Measurements from ENCODE around the gene PSORS1C2. TPM values are rescaled to one million over a fixed set of nuclear protein-coding genes. Genes with fewer than 3 reads are reported as not detected.

Gene PSORS1C2
- total RNA-seq, 4 donors from 2014 or later: not detected

DNA sequence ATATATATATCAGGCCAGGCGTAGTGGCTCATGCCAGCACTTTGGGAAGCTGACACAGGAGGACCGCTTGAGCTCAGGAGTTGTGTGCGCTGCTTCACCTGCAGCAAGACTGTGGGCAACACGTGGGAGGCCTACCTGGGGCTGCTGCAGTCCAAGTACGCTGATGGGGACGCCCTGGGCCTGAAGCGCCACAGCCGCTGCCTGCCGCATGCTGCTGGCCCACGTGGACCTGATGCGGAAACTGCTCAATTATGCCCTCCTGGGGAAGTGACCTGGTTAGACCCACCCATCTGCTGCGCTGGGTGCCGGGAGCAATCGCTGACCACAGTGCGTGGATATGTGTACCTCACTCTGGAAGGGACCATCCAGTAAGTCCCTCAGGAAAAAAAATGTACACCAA is 1.8 kb upstream of the PSORS1C2 start:
- TF ChIP-seq, protein P1, sequence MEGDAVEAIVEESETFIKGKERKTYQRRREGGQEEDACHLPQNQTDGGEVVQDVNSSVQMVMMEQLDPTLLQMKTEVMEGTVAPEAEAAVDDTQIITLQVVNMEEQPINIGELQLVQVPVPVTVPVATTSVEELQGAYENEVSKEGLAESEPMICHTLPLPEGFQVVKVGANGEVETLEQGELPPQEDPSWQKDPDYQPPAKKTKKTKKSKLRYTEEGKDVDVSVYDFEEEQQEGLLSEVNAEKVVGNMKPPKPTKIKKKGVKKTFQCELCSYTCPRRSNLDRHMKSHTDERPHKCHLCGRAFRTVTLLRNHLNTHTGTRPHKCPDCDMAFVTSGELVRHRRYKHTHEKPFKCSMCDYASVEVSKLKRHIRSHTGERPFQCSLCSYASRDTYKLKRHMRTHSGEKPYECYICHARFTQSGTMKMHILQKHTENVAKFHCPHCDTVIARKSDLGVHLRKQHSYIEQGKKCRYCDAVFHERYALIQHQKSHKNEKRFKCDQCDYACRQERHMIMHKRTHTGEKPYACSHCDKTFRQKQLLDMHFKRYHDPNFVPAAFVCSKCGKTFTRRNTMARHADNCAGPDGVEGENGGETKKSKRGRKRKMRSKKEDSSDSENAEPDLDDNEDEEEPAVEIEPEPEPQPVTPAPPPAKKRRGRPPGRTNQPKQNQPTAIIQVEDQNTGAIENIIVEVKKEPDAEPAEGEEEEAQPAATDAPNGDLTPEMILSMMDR (IDR thresholded peaks at IDR 0.05): no peak
- no peak for TF ChIP-seq POLR2A (IDR thresholded peaks at IDR 0.05)
- DNase-seq: no peak
- Histone ChIP-seq H3K4me1 (peaks cover 0 to 4% of the 10 kb centered on the region in 2 donors), H3K27ac (no peak overlapping the region), H3K4me3 (no peak overlapping the region), H3K36me3 (no peaks in the 10 kb centered on the region), H3K27me3 (no peaks in the 10 kb centered on the region), H3K9me3 (no peaks in the 10 kb centered on the region)
- intact Hi-C loops (cut with DNase I; ENCODE audit: low total_unique reads): loop anchor here (5.0 kb wide), 1 partner anchor 52 kb away; no protein-coding TSS in a partner anchor

DNA sequence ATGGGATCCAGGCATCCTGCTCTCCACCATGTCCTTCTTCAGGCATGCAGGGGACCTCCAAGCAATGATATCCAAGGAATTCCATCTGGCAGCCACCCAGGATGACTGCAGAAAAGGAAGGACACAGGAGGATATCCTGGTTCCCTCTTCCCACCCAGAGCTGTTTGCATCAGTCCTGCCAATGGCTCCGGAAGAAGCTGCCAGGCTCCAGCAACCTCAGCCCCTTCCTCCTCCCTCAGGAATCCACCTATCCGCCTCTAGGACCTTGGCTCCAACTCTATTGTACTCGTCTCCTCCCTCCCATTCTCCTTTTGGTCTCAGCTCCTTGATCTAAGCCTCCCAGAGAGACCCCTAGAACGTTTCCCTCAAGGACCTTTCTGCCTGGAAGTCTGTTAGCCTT is 733 bp upstream of the PSORS1C2 start:
- H3K9me3 ChIP-seq: no peaks in the 10 kb centered on the region
- H3K4me3 ChIP-seq: no peak overlapping the region
- intact Hi-C loops (cut with DNase I; ENCODE audit: low total_unique reads): loop anchor here (5.0 kb wide), 1 partner anchor 228 kb away; no protein-coding TSS in a partner anchor

DNA sequence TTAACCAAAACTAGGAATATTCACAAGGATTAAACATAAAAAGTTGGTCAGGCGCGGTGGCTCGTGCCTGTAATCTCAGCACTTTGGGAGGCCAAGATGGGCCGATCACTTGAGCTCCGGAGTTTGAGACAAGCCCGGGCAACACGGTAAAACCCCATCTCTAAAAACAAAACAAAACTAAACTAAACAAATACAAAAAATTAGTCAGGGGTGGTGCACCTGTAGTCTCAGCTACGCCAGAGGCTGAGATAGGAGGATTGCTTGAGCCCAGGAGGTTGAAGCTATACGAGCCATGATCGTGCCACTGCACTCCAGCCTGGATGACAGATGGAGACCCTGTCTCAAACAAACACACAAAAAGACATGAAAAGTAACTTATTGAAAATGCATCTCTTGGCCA is 3.2 kb downstream of the PSORS1C2 start:
- H3K9me3 ChIP-seq: no peaks in the 10 kb centered on the region
- H3K27me3 ChIP-seq: no peaks in the 10 kb centered on the region
- DNase-seq: no peak
- H3K4me3 ChIP-seq: no peak overlapping the region
- intact Hi-C loops (cut with DNase I; ENCODE audit: low total_unique reads): loop anchor here (5.0 kb wide), 1 partner anchor 232 kb away; no protein-coding TSS in a partner anchor
- no peaks in the 10 kb centered on the region for H3K36me3 ChIP-seq
- peaks cover 0 to 4% of the 10 kb centered on the region in 2 donors for H3K4me1 ChIP-seq
- no peak for TF ChIP-seq POLR2A (IDR thresholded peaks at IDR 0.05)
- TF ChIP-seq, protein P1 (IDR thresholded peaks at IDR 0.05): no peak
- H3K27ac ChIP-seq: no peak overlapping the region

More for the DNA sequence above, 733 bp upstream of the PSORS1C2 start:
- TF ChIP-seq, protein P1 (IDR thresholded peaks at IDR 0.05): no peak
- TF ChIP-seq POLR2A (IDR thresholded peaks at IDR 0.05): no peak
- H3K4me1 ChIP-seq: peaks cover 0 to 4% of the 10 kb centered on the region in 2 donors
- no peaks in the 10 kb centered on the region for H3K27me3 ChIP-seq
- no peak for DNase-seq
- H3K27ac ChIP-seq: no peak overlapping the region
- no peaks in the 10 kb centered on the region for H3K36me3 ChIP-seq

DNA sequence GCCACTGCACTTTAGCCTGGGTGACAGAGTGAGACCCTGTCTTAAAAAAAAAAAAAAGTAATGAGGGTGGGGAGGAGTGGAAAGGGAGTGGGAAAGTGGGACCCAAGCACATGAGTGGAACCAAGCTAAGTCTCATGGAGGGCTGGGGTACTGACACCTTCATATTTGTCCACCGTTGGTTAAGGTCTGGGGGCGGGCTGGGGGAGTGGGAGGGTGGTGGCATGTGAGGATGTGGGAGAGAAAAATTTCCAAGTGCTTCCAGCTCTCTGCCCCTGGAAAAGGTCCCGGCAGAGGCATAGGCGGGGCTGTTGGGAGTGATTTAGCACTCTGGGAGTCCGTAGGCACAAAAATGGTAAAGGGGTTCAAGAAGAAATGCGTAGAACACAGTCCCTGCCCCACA is 6.1 kb downstream of the PSORS1C2 start:
- H3K4me1 ChIP-seq: peaks cover 0 to 2% of the 10 kb centered on the region in 2 donors
- H3K36me3 ChIP-seq: no peaks in the 10 kb centered on the region
- TF ChIP-seq, protein P1 (IDR thresholded peaks at IDR 0.05): no peak
- no peak for TF ChIP-seq POLR2A (IDR thresholded peaks at IDR 0.05)
- H3K27ac ChIP-seq: no peak overlapping the region
- H3K9me3 ChIP-seq: no peaks in the 10 kb centered on the region
- no peak for DNase-seq
- H3K4me3 ChIP-seq: no peak overlapping the region
- intact Hi-C loops (cut with DNase I; ENCODE audit: low total_unique reads): no loop called here
- no peaks in the 10 kb centered on the region for H3K27me3 ChIP-seq

DNA sequence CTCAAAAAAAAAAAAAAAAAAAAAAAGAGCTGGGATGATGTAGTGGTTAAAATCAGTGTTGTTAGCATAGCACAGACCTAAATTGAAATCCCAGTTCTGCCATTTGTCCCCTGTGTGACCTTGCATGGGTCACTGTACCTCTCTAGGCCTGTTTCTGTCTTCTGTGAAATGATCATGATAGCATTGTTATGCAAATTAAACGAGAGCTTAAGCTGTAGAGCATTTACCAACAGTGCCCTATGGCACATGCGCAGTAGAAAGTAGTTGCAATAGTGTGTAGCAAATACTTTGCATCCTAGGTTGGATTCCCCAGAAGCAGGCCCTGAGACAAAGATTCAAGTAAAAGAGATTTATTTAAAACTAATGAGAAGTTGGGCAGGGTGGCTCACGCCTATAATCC is 7.3 kb downstream of the PSORS1C2 start:
- Histone ChIP-seq H3K27me3 (no peaks in the 10 kb centered on the region), H3K27ac (no peak overlapping the region), H3K4me1 (no peaks in the 10 kb centered on the region), H3K4me3 (no peak overlapping the region), H3K36me3 (no peaks in the 10 kb centered on the region), H3K9me3 (no peaks in the 10 kb centered on the region)
- no peak for TF ChIP-seq POLR2A (IDR thresholded peaks at IDR 0.05)
- TF ChIP-seq, protein P1 (IDR thresholded peaks at IDR 0.05): no peak
- no peak for DNase-seq
- intact Hi-C loops (cut with DNase I; ENCODE audit: low total_unique reads): no loop called here
